ENCODE data around the gene SCFD2. TPM values are rescaled to one million over a fixed set of nuclear protein-coding genes. Genes with fewer than 3 reads are reported as not detected.
"Not testable (repeated sequence)": the region's sequence is repeated elsewhere in the genome, so short reads cannot be mapped to it uniquely, and the experiment has no call there.

SCFD2 gene
- total RNA-seq, 1 donor from 2014 or later, result 7.5 TPM

DNA sequence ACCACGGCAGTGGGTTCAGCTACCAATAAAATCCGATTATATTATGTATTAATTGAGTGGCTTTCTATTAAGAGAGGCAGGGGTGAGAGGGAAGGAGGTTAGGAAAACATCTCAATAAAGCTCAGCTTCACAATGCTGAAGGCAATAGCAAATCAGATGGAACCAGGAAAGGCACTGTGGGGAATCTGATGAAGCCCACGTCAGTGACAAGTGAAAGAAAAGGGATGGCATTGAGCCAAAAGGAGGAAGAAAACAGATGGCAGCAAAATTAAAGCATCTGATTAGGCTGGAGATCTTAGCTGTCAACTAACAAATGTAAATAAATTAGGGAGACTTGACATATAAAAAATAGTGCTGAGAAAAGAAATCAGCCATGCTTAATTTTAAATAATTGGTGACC is 322.8 kb downstream of the SCFD2 start:
- DNase-seq, result no peak
- intact Hi-C loops (cut with micrococcal nuclease), result no loop called here
- ATAC-seq, result no peak

DNA sequence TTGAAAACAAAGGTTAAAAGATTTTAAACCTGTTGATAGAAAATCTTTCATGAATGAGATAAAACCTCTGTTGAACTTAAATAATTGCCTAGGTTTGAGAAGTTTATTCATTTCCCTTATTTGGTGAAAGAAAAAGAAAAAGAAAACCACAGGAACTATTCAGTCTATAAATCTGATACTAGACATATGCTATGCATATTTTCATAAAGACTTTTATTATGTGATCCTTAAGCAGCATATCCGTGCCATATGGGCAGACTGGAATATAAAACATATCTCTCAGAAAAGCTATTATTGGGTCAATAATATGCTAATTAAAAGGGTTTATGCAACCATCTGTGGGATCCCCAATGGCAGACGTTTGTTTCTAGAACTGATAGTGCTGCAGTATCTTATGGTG is 325.0 kb downstream of the SCFD2 start:
- ATAC-seq, result no peak
- intact Hi-C loops (cut with micrococcal nuclease), result no loop called here
- DNase-seq, result no peak

DNA sequence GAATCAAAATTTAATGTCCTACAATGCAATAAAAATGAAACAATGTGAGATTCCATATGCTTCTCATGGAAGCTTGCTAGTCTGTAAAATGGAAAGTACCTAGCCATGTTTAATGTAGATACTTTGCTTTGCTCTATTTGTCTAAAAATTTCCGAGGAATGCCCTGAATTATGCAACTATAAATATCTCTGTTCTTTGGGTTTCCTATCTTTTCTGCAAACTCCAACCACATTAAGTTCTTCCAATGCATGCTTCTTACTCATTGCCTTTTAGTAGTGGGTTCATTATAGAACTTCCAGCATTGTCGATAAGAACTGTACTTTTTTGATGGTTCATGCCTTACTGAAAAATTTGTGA is 325.4 kb downstream of the SCFD2 start:
- intact Hi-C loops (cut with micrococcal nuclease), result no loop called here
- ATAC-seq (no peak), DNase-seq (no peak)

DNA sequence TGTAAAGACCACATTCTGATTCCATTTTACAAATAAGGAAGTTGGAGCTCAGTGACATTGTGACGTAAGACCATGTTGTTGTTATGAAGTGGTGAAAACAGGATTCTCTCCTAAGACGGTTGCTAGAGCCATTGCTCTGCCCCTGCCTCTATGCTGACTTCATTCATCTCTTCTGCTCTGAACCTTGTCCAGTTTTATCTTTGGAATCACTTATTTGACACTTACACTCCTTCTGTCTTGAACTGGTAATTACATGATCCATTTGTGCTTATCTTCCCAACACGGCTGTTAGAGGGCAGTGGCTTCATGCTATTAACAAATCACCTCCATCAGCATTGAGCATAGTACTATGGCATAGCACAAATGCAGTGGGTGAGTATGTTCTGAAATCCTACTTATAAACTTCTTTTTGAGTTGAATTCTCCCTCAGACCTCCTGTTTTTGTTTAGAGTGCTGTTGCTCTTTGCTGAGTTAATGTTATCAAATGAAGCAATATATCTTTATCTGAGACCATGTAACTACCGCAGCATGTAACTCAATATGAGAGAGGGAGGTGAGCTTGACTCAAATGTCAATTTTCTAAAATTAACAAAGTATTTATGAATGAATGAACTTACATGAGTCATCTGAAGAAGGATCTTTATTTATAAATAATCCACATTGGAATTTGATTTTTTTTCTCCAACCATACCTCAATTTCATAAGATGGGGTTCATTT is 326.0 kb downstream of the SCFD2 start:
- DNase-seq (no peak), ATAC-seq (no peak)
- intact Hi-C loops (cut with micrococcal nuclease), result no loop called here

DNA sequence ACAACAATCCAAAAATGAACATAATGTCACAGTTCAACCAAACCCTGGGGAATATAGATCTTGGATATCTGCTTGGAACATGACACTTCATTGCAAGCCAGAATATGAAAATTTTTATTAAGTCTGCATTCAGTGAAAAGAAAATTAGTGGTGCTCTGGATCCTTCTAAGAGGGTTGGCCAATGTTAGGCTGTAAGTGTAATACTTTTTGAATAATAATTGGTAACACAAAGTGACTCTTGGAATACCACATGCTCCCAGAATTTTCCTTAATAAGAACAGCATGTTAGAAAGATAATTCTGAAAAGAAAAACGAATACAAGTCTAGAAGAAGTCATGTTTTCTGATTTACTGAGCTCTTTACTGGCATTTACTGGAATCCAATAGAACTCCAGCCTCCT is 328.0 kb downstream of the SCFD2 start:
- intact Hi-C loops (cut with micrococcal nuclease), result no loop called here
- ATAC-seq, result no peak

DNA sequence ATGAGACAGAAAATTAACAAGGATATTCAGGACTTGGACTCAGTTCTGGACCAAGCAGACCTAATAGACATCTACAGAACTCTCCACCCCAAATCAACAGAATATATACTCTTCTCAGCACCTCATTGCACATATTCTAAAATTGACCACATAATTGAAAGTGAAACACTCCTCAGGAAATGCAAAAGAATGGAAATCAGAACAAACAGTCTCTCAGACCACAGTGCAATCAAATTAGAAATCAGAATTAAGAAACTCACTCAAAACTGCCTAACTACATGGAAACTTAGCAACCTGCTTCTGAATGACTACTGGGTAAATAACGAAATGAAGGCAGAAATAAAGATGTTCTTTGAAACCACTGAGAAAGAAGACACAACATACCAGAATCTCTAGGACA is 333.0 kb downstream of the SCFD2 start:
- intact Hi-C loops (cut with micrococcal nuclease); ATAC-seq; DNase-seq: not testable (repeated sequence)

More for the DNA sequence above, 328.0 kb downstream of the SCFD2 start:
- DNase-seq, result no peak

DNA sequence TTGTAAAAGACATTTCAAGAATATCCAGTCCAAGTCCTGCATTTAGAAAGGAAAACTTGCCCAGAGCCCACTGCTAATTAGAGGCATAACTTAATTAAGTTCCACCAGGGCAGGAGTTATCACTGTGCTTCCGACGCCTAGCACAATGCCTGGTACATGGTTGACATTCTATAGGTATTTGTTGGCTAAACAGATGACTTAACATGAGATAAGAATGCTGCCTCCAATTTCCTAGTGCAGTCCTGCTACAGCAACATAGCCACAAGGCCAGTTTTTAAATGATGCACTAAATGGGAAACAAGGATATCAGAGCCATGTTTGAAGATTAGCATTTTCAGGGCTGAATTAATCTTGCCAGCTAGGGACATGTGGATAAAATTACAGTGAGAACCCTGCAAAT is 339.6 kb downstream of the SCFD2 start:
- intact Hi-C loops (cut with micrococcal nuclease), result no loop called here
- ATAC-seq, result no peak

DNA sequence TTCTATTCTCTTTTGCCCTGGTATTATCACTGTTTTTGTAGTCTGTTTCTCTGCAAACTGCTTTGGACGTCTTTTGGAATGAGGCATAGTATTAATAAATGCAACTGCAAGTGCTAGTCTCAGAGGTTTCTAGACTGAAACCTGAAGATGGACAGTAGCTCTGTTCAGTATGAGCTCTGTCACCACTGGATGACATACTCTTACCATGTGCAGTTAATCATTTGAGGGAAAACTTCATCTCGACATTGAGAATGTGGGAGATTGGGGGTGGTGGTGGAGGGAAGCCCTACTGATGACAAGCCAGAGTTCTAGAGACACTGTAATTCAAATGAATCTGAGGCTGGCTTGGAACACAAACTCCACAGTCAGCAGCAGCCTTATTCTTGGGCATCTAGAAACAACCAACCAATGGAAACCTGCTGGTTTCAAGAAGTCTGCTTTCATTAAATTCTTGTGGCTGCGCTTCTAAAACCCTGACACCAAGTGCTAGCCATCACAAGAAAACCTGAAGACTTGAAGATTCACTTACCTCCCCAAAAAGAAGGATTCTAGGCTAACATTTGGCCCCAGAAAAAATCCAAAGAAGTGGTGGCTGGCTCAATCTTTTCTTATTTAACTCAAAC is 342.1 kb downstream of the SCFD2 start:
- intact Hi-C loops (cut with micrococcal nuclease), result no loop called here

More for the DNA sequence above, 339.6 kb downstream of the SCFD2 start:
- no peak for DNase-seq

DNA sequence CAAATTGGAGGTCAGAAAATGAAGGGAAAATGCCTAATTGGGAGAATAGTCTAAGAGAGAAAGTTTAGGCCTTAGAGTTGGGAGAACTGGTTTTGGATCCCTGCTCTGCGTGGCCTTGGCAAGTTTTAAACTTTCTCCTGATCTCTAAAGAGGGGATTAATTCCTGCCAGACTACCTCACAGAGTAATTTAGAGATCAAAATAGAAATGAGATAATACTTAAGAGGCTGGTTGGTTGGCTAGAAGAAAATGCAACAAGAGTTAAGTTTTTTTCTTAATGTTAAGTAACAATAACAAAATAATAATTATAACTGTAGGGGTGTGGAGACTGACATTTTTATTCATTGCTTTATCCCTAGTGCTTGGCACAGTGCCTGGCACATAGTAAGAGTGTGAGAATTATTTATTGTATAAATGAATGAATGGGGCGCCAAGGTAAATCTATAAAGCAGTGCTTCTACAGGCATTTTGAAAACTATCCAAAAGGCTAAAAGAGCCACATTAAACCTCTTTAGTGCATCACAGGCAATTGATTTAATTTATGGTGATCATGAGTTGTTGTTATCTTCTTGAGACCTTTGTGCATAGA is 343.3 kb downstream of the SCFD2 start:
- DNase-seq (no peak), ATAC-seq (peak; percentile 78)
- intact Hi-C loops (cut with micrococcal nuclease), result no loop called here

More for the DNA sequence above, 342.1 kb downstream of the SCFD2 start:
- DNase-seq, result no peak
- ATAC-seq, result no peak

DNA sequence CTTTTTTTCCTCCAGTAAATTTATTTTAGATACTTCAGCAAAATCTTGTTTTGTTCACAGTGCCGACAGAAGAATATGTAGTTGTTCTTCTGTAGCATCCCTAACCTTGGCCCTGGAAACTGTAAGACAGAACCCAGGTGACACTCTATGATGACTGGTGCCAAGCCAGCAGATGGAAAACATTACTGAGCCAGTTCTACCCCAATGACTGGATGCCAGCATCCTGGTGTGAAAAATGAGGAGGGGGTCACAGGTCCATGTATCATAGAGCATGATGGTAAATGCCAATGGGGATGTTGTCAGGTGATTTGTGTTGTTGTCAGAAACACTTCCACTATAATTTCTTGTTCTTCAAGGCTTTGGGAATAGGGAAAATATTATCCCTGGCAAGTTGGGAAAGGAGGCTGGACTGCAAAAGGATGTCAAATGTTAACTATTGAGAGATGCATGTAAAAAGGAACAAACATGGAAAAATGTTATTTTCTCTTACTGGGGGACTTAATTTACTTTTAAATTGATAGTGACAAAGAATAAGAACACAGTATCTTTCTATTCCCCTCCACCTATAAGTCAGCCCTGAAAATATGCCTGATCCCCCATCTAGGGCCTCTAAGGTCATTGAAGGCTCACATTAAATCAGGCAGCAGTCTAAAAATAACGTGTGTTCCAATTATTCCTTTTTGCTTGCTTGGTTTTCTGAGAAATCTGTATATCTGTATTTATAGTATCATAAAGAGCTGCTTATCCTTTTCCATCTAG is 343.9 kb downstream of the SCFD2 start:
- DNase-seq, result no peak
- intact Hi-C loops (cut with micrococcal nuclease), result no loop called here
- ATAC-seq, result peak; percentile 54

DNA sequence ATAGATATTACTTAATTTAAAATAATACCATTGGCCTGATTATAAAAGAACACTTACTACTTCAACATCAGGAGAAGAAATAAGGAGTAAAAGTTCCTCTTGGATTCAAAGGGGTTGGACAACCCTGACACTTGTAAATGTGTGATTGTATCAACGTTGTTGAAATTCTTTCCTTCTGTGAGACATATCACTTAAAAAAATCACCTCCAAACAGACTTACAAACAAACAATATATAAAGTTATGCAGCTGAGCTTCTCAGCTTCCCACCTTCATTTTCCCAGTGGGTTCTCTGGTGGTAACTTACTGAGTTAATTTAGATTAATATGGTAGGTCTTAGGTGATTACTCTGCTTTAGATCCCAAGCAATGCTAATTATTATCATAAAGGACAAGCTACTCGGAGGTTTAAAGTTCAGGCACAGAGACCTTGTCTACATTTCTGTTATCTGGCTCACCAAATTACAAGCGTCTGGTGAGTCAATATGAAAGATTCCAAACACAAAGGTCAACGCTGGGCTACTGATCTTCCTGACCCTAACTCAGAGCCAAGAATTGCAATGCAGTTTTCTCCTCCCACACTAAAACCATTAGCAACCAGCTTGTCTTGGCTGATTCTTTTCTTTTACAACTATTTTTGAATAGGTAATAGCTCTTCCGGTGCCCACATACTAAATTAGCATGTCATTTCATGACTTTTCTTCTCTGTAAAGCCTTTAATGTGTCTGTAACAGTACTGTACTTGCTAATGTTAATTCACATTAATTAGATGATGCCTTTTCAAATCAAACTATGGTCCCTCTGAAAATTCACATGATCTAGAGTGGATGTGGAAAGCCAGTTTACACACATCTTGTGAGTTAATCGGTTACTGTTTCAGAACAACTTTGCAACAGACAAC is 346.1 kb downstream of the SCFD2 start:
- DNase-seq (no peak), ATAC-seq (peak; percentile 50)
- intact Hi-C loops (cut with micrococcal nuclease), result loop anchor here (10.0 kb wide), 3 partner anchors 115 to 1205 kb away; partner anchors contain the start of gene PDGFRA

DNA sequence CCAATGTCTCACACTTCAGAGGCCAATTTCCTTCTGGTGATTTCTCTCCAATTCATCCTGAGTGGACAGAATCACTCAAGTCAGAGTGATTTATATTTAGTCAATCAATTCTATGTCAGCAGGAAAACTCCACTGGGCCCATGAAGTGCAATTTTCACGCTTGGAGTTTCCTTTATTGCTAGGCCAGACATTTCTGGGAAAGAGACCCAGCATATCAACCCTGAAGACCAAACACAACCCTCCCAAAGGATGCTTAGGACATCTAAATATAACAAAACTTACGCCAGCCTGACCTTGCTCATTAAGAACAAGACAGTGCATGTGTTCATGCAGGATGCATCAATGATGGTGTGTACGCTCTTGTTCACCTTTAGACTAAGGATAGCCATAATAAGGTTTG is 347.4 kb downstream of the SCFD2 start:
- ATAC-seq, result no peak
- no peak for DNase-seq
- intact Hi-C loops (cut with micrococcal nuclease), result loop anchor here (10.0 kb wide), 3 partner anchors 116 to 1206 kb away; partner anchors contain the start of gene PDGFRA

DNA sequence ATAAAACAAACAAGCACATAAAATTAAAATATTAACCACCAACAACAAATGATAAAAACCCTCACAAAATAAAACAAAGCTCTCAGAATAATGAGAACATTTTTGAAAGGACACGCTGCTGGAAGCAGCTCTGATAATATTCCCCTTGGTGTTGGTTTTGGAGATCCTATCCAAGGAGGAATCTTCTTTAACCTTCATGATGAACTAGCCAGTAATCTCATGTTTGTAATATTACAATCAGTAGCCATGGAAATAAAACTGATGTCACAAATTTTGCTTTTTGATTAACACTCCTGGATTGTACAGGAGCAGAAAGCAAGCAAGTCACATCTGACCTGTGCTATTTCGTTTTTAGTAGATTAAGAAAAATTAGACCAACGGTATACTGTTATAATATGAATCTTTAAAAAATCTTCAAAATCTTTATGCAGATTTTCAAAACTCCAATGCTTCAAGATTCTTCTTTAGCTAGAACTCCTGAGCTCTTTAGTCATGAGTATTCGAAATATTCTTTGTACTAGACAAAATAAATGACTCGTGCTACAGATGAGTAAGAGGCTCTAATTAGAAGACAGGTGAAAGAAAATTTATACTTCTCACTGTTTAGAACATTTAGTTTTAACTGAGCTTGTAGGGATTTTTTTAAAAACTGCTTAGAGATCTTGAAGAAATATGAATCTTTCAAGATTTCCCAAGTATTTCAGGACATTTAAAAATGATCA is 349.6 kb downstream of the SCFD2 start:
- ATAC-seq (no peak), DNase-seq (no peak)
- intact Hi-C loops (cut with micrococcal nuclease), result loop anchor here (10.0 kb wide), 3 partner anchors 119 to 1209 kb away; partner anchors contain the start of gene PDGFRA

DNA sequence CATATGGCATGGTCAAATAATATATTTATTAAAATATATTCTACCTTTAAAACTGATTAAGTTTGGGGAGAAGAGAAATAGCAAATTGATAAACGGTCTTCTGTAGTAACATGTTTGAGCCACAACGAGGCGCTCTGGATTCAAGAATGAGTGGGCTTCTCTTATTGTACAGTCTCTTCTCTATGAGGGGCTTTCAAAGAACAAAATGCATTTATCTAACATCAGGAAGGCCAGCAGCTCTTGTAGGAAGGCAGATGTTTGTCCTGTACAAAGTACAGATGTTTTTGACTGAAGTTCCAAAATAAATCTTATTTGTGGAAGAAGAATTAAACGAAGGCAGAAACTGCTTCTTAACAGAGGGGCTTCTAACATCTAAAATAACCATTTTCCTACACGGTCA is 350.2 kb downstream of the SCFD2 start:
- peak; percentile 31 for ATAC-seq

DNA sequence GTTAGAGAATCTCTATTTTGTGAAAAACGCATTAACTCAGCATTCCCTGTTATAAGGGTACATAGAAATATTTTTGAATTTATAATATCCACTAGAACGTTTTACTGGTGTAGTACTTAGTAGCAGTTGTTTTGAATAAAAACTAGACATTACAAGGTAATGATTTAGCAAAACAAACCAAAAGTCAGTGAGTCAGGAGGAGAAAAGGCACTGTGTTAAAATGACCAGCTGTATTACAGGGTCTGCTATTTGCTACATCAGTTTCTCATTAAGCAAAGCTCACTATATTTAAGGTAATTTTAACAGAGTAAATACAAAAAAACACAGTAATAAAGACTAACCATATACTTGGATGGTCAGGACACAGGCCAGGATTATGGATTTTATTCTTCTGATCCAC is 351.0 kb downstream of the SCFD2 start:
- no peak for DNase-seq
- ATAC-seq, result no peak
- intact Hi-C loops (cut with micrococcal nuclease), result loop anchor here (10.0 kb wide), 3 partner anchors 120 to 1210 kb away; partner anchors contain the start of gene PDGFRA

More for the DNA sequence above, 350.2 kb downstream of the SCFD2 start:
- DNase-seq, result no peak
- intact Hi-C loops (cut with micrococcal nuclease), result loop anchor here (10.0 kb wide), 3 partner anchors 119 to 1209 kb away; partner anchors contain the start of gene PDGFRA

DNA sequence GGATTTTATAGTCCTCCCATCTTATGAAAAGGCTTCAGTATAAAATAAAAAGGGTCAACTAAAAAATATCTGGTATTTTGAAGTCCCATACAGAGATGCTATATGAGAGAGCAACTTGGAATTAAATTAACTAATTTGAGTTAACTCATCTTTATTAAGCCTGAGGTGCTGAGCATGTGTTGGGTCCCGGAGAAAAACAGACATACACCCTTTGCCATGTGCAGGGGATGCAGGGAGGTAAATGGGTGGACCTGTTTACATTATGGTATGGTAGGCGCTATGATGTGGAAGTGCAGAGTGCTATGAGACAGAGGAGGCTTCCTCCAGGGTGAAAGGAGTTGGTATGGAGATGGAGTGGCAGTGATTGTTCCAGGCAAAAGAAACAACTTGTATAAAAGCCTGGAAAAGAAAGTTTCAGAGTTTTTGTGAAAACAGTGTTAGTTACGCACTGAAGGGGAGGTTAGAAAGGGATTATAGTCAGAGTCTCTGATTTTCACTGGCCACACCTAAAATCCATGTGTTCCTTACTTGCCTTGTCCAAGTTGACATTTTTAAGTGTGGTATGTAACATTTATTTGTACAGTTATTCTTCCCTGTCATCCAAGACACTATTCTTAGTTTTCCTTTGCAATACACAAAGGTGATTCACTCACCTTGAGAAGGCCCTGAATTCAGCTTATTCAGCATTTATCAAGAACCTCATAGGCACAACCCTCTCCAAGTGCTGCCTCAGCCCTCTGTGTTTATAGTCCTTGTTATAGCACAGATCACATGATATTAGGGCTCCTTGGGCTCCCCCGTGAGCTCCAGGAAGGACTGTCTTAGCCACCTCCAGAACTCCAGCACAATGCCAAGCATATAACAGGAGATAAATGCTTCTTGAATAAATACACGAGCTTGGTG is 351.7 kb downstream of the SCFD2 start:
- intact Hi-C loops (cut with micrococcal nuclease), result loop anchor here (10.0 kb wide), 3 partner anchors 121 to 1211 kb away; partner anchors contain the start of gene PDGFRA
- ATAC-seq (no peak), DNase-seq (no peak)

DNA sequence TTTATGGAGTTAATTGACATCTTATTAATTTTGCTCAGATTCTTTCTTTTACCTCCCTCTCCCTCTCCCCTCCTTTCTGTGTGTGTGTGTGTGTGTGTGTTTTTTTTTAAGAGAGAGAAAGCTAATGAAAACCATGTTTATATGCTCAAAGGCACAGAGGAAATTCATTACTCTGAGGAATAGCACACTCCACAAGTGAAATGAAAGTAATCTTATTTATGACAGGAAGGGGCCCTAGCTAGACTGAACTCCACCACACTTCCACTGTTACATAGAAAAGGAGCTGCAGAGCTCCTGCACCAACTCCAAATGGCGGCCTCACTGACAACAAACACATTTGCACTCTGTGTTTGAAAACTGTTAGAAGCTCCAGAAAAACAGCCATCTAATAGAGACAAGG is 353.1 kb downstream of the SCFD2 start:
- DNase-seq, result no peak
- intact Hi-C loops (cut with micrococcal nuclease), result loop anchor here (10.0 kb wide), 3 partner anchors 122 to 1212 kb away; partner anchors contain the start of gene PDGFRA
- ATAC-seq, result peak; percentile 52
